OCI-M2 (cell line): ENCODE results near the gene XRCC6.
A peak's percentile ranks its signal among the peaks of the same experiment; 100 is the strongest.
"Not testable (repeated sequence)": the region's sequence is repeated elsewhere in the genome, so short reads cannot be mapped to it uniquely, and the experiment has no call there.

ENCODE experiments used
- DNase-seq: peaks from one replicate; lab custom pipeline; 2025; ENCODE audit not compliant: unreplicated experiment; lab: John Stamatoyannopoulos, UW

Gene XRCC6

GRCh38 chr22:41683052-41683451 lies 62.0 kb downstream of the XRCC6 start:
- no peak for DNase-seq

DNA sequence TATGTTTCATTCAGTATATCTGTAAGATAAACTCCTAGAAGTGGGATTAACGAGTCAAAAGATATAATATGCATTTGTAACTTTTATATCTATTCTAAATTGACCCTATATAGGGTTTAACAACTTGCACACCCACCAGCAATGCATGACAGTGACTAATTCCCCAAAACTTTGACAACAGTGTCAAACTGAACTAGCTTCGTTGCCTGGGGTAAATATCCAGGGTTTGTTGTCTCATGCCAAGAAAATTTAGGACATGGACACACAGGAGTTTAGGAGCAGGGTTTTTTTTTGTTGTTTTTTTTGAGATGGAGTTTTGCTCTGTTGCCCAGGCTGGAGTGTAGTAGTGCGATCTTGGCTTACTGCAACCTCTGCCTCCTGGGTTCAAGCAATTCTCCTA lies 62.5 kb downstream of the XRCC6 start:
- no peak for DNase-seq

DNA sequence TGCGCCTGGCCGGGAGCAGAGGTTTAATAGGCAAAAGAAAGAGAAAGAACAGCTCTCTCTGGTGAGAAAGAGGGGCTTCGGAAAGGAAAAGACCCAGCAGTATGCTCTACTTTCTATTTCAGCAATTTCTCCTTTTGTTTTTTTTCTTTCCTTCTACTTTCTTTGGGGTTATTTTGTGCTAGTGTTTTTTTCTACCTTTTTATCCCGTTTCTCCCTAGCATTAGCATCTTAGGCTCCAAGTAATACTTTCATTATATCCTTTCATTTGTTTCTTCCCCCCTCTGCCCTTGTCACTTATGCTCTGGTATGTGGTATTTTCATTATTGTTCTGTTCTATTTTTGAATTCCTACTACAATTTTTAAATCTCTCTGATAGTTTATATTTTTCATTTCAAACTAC lies 63.1 kb downstream of the XRCC6 start:
- DNase-seq: no peak

GRCh38 chr22:41686890-41687289 lies 65.8 kb downstream of the XRCC6 start:
- not testable (repeated sequence) for DNase-seq

DNA sequence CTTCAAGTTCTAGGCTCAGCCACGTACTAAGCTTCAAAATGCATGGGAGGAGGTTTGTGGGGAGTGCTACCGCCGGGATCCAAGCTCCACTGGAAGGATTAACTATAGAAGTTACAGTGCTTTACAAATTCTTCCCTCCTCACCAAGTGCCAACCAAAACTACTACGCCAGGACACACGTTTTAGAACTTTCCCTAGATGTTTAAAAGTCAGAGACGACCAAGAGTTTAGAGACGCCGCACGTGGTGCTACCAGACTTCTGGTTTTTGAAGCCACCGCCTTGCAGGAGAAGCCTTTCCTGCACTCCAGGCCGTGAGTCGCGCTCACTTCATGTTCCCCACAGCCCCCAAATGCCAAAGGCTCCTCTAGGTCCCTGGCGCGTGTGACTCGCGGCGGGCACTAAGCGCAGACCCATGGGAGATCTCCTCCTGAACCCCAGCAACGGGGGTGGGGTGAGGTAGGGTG lies 66.8 kb downstream of the XRCC6 start:
- no peak for DNase-seq

- DNase-seq: peak; percentile 50
These were observed 67.5 kb downstream of the XRCC6 start, which contains the start of gene SNU13 for GRCh38 chr22:41688365-41689211. SNU13 (minus strand) TSS chr22:41688867; CDS start chr22:41688796, 71 bp downstream.

- DNase-seq: no peak
These were observed 69.4 kb downstream of the XRCC6 start for GRCh38 chr22:41690476-41690875.

- DNase-seq: no peak
These were observed 74.1 kb downstream of the XRCC6 start for GRCh38 chr22:41695211-41695610.

DNA sequence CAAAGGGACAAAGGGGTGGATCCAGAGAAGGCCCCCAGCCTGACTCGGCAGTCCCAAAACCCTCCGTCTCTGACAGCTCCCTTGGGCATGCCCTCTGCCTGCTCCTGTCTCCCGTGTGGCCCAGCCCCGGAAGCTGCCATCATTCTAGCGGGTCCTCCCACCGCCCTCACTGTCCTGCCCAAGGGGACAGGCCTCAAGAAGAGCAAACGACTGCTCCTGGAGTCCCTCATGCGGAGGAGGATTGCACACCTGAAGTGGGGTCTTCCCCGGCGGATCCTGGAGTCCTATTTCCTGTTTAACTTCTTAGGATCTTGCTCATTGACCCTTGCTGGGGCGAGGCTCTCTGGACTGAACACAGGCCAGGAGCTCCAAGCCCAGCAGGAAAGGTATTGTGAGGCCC lies 75.6 kb downstream of the XRCC6 start:
- no peak for DNase-seq

- peak; percentile 82 for DNase-seq
These were observed 76.2 kb downstream of the XRCC6 start for GRCh38 chr22:41697126-41697775.

- DNase-seq: no peak
These were observed 78.4 kb downstream of the XRCC6 start, which contains the start of gene MEI1 for GRCh38 chr22:41699264-41700107. MEI1 (plus strand) TSS chr22:41699503; CDS start chr22:41699539, 36 bp downstream.

GRCh38 chr22:41700108-41700364 lies 78.9 kb downstream of the XRCC6 start:
- no peak for DNase-seq

- no peak for DNase-seq
These were observed 81.7 kb downstream of the XRCC6 start for GRCh38 chr22:41702763-41703162.

DNA sequence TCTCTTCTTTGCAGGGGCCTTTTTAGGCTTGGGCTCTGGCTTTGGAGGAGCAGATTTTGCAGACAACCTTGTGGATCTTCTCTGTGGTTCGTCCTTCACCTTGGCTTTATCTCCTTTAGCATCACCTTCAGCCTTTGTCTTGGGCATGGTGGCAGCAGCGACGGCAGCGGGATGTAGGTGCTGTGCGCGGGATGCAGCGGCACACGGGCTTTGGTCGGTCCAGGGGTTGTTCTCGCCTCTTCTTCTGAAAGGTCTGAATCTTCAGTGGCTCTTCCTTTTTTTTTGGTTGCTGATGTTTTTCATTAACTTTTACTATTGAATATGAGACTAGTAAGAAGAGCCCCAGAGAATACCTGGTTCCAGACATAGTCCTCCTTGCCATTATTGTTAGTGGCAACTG lies 88.2 kb downstream of the XRCC6 start:
- DNase-seq: no peak

DNA sequence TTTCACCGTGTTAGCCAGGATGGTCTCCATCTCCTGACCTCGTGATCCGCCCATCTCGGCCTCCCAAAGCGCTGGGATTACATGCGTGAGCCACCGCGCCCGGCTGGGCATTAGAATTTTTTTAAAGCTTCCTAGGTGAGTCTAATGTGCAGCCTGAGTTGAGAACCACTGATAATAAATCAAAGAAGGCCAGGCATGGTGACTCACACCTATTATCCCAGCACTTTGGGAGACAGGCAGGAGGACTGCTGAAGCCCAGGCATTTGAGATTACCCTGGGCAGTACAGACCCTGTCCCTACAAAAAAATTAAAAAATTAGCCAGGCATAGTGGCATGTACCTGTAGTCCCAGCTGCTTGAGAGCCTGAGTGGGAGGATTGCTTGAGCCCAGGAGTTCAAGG lies 91.9 kb downstream of the XRCC6 start:
- DNase-seq: no peak
